Neuronal stem cell (in vitro differentiated cells): ENCODE measurements around the gene XIAP.
"Not testable (repeated sequence)": the region's sequence is repeated elsewhere in the genome, so short reads cannot be mapped to it uniquely, and the experiment has no call there.

Experiments
- DNase-seq: peaks from one replicate; pipeline ENCODE4 v3.0.0-alpha.2; 2013; ENCODE audit warnings: low spot score
- H2AFZ ChIP-seq: one replicate; pipeline ENCODE4 v1.6.1; 2013; ENCODE audit warnings: mild to moderate bottlenecking, low read length, inconsistent platforms
- H2AK5ac ChIP-seq: 2 replicates; pipeline ENCODE4 v1.6.1; 2013; ENCODE audit warnings: low read depth, mild to moderate bottlenecking, inconsistent platforms, low read length, moderate library complexity, mixed read lengths
- H2BK120ac ChIP-seq: 2 replicates; pipeline ENCODE4 v1.6.1; 2013; ENCODE audit warnings: low read depth, mild to moderate bottlenecking, inconsistent platforms, low read length, moderate library complexity, mixed read lengths
- H2BK12ac ChIP-seq: one replicate; pipeline ENCODE4 v1.6.1; 2013; ENCODE audit warnings: low read length, inconsistent platforms
- H2BK15ac ChIP-seq: 2 replicates; pipeline ENCODE4 v1.6.1; 2013; ENCODE audit warnings: mild to moderate bottlenecking, low read length, inconsistent platforms, mixed read lengths
- H2BK5ac ChIP-seq: one replicate; pipeline ENCODE4 v1.6.1; 2013; ENCODE audit warnings: inconsistent platforms, mild to moderate bottlenecking, low read length, moderate library complexity
- H3K14ac ChIP-seq: one replicate; pipeline ENCODE4 v1.6.1; 2013; ENCODE audit warnings: low read length, inconsistent platforms
- H3K18ac ChIP-seq: 2 replicates; pipeline ENCODE4 v1.6.1; 2013; ENCODE audit warnings: low read length, inconsistent platforms
- H3K23ac ChIP-seq: 2 replicates; pipeline ENCODE4 v1.6.1; 2013; ENCODE audit warnings: low read depth, mild to moderate bottlenecking, mixed read lengths, low read length, inconsistent platforms; ENCODE audit not compliant: poor library complexity
- H3K27ac ChIP-seq: replicated peaks from 3 replicates; pipeline ENCODE4 v1.5.1; 2013; ENCODE audit warnings: low read length, inconsistent platforms
- H3K27me3 ChIP-seq, 3 experiments: 2 replicates each; pipeline ENCODE4 v1.6.1; 2013; ENCODE audit warnings: low read length in 3 of 3, mild to moderate bottlenecking in 2 of 3, inconsistent platforms in 1 of 3, low read depth in 1 of 3, mixed read lengths in 1 of 3, moderate library complexity in 1 of 3; ENCODE audit not compliant: control insufficient read depth in 3 of 3, insufficient read depth in 3 of 3
- H3K36me3 ChIP-seq, 2 donors: replicated peaks in 1 of 2; 2 replicates each; pipeline ENCODE4 v1.6.1; 2013; ENCODE audit warnings: low read length in 2 of 2; ENCODE audit not compliant: control insufficient read depth in 2 of 2, insufficient read depth in 2 of 2
- H3K4ac ChIP-seq: 2 replicates; pipeline ENCODE4 v1.6.1; 2013; ENCODE audit warnings: inconsistent platforms, mild to moderate bottlenecking, low read length, moderate library complexity
- H3K4me1 ChIP-seq, 2 donors: 1 replicate in 1 of 2; 2 replicates in 1 of 2; pipeline ENCODE4 v1.6.1; 2013; ENCODE audit warnings: low read length in 2 of 2, low read depth in 1 of 2; ENCODE audit not compliant: control insufficient read depth in 2 of 2, insufficient read depth in 1 of 2
- H3K4me2 ChIP-seq: one replicate; pipeline ENCODE4 v1.6.1; 2013; ENCODE audit warnings: mild to moderate bottlenecking, low read length, inconsistent platforms; ENCODE audit not compliant: insufficient read depth, poor library complexity, severe bottlenecking
- H3K4me3 ChIP-seq, 2 donors: 2 replicates each; pipeline ENCODE4 v1.5.1; 2013; ENCODE audit warnings: low read length in 2 of 2, mild to moderate bottlenecking in 2 of 2, inconsistent platforms in 1 of 2, moderate library complexity in 1 of 2
- H3K79me1 ChIP-seq: one replicate; pipeline ENCODE4 v1.6.1; 2013; ENCODE audit warnings: low read depth, mild to moderate bottlenecking, inconsistent platforms, low read length, moderate library complexity
- H3K9ac ChIP-seq: one replicate; pipeline ENCODE4 v1.6.1; 2013; ENCODE audit warnings: mild to moderate bottlenecking, low read depth, low read length, inconsistent platforms; ENCODE audit not compliant: poor library complexity
- H3K9me3 ChIP-seq, 2 donors: replicated peaks in 1 of 2; 2 replicates each; pipeline versions ENCODE3 to v1.6.1; 2013; ENCODE audit warnings: low read length in 2 of 2, mild to moderate bottlenecking in 2 of 2, inconsistent platforms in 1 of 2, low read depth in 1 of 2, mixed read lengths in 1 of 2, moderate library complexity in 1 of 2; ENCODE audit not compliant: control insufficient read depth in 2 of 2, insufficient read depth in 1 of 2
- H4K8ac ChIP-seq: one replicate; pipeline ENCODE4 v1.6.1; 2013; ENCODE audit warnings: low read depth, mild to moderate bottlenecking, inconsistent platforms, low read length, moderate library complexity
- H4K91ac ChIP-seq: one replicate; pipeline ENCODE4 v1.6.1; 2013; ENCODE audit warnings: low read length, low read depth, mild to moderate bottlenecking, inconsistent platforms; ENCODE audit not compliant: poor library complexity
- WGBS, 2 donors: extraction: QIAGEN DNeasy Blood & Tissue Kit; methylation state at CpG; one replicate each; pipeline ENCODE4 v1.1.7; 2013; ENCODE audit warnings: missing lambda C conversion rate in 2 of 2, mixed read lengths in 1 of 2; ENCODE audit not compliant: insufficient read length in 2 of 2, insufficient replicate concordance in 1 of 2; ENCODE audit errors: extremely low coverage in 2 of 2; 5-methylcytosine and 5-hydroxymethylcytosine counted together

Gene XIAP

GRCh38 chrX:123899701-123900100 is 39.8 kb downstream of the XIAP start:
- no peak overlapping the region for H3K23ac ChIP-seq
- H3K4me1 ChIP-seq, result no peaks in the 10 kb centered on the region
- no peak overlapping the region for H3K18ac ChIP-seq
- H3K79me1 ChIP-seq, result no peaks in the 10 kb centered on the region
- H2AK5ac ChIP-seq, result no peak overlapping the region
- H3K9me3 ChIP-seq, result no peaks in the 10 kb centered on the region
- H3K27me3 ChIP-seq, result no peaks in the 10 kb centered on the region
- H2BK5ac ChIP-seq, result no peak overlapping the region
- H3K14ac ChIP-seq, result no peak overlapping the region
- no peak overlapping the region for H3K27ac ChIP-seq
- no peak overlapping the region for H3K4me2 ChIP-seq
- H2BK15ac ChIP-seq, result no peak overlapping the region
- H3K4ac ChIP-seq, result no peak overlapping the region
- WGBS, 2 donors, result no CpG with 5 or more reads among the region's 3 CpGs
- no peak overlapping the region for H2AFZ ChIP-seq
- H4K91ac ChIP-seq, result no peak overlapping the region
- H4K8ac ChIP-seq, result no peak overlapping the region
- H3K4me3 ChIP-seq, result no peak overlapping the region
- no peak overlapping the region for H3K9ac ChIP-seq
- peaks cover 0 to 65% of the 10 kb centered on the region in 2 donors for H3K36me3 ChIP-seq
- H2BK12ac ChIP-seq, result no peak overlapping the region
- no peak overlapping the region for H2BK120ac ChIP-seq
- no peak for DNase-seq

GRCh38 chrX:123903261-123903660 is 43.4 kb downstream of the XIAP start:
- not testable (repeated sequence) for H2BK15ac ChIP-seq, H3K4ac ChIP-seq, H3K14ac ChIP-seq, DNase-seq, H3K4me1 ChIP-seq, H3K4me2 ChIP-seq, H3K9ac ChIP-seq, H2AK5ac ChIP-seq, H3K4me3 ChIP-seq, H4K8ac ChIP-seq, H2BK5ac ChIP-seq, H2BK12ac ChIP-seq, H3K9me3 ChIP-seq, H3K23ac ChIP-seq, H2AFZ ChIP-seq, H2BK120ac ChIP-seq, H3K79me1 ChIP-seq, H3K27ac ChIP-seq, H3K18ac ChIP-seq, H4K91ac ChIP-seq, H3K27me3 ChIP-seq
- H3K36me3 ChIP-seq, result peaks cover 0 to 72% of the 10 kb centered on the region in 2 donors
- WGBS, 2 donors, result no CpG with 5 or more reads among the region's 7 CpGs

GRCh38 chrX:123905332-123905731 is 45.5 kb downstream of the XIAP start:
- no peaks in the 10 kb centered on the region for H3K9me3 ChIP-seq

GRCh38 chrX:123906557-123907316 is 46.9 kb downstream of the XIAP start:
- H3K4me3 ChIP-seq, result no peak overlapping the region
- no peaks in the 10 kb centered on the region for H3K4me1 ChIP-seq
- H3K27me3 ChIP-seq, result no peaks in the 10 kb centered on the region
- no CpG with 5 or more reads among the region's 8 CpGs for WGBS, 2 donors
- no peaks in the 10 kb centered on the region for H3K9me3 ChIP-seq
- H3K27ac ChIP-seq, result no peak overlapping the region
- H3K4ac ChIP-seq, result no peak overlapping the region
- DNase-seq, result no peak
- H4K8ac ChIP-seq, result no peak overlapping the region
- H3K23ac ChIP-seq, result no peak overlapping the region
- no peak overlapping the region for H2BK5ac ChIP-seq
- H3K4me2 ChIP-seq, result no peak overlapping the region
- H2BK12ac ChIP-seq, result no peak overlapping the region
- no peak overlapping the region for H2BK15ac ChIP-seq
- no peak overlapping the region for H3K14ac ChIP-seq
- no peak overlapping the region for H2BK120ac ChIP-seq
- H3K79me1 ChIP-seq, result no peaks in the 10 kb centered on the region
- no peak overlapping the region for H3K9ac ChIP-seq
- H2AFZ ChIP-seq, result no peak overlapping the region
- H2AK5ac ChIP-seq, result no peak overlapping the region
- H4K91ac ChIP-seq, result no peak overlapping the region
- H3K36me3 ChIP-seq, result peaks cover 0 to 51% of the 10 kb centered on the region in 2 donors
- no peak overlapping the region for H3K18ac ChIP-seq

More at GRCh38 chrX:123905332-123905731, 45.5 kb downstream of the XIAP start:
- Histone ChIP-seq H2AK5ac (no peak overlapping the region), H4K91ac (no peak overlapping the region), H3K4me1 (no peaks in the 10 kb centered on the region), H4K8ac (no peak overlapping the region), H2BK120ac (no peak overlapping the region), H3K9ac (no peak overlapping the region), H3K4ac (no peak overlapping the region), H3K4me3 (no peak overlapping the region), H3K14ac (no peak overlapping the region), H3K27ac (no peak overlapping the region), H2AFZ (no peak overlapping the region), H3K79me1 (no peaks in the 10 kb centered on the region), H2BK5ac (no peak overlapping the region), H3K18ac (no peak overlapping the region), H2BK15ac (no peak overlapping the region), H2BK12ac (no peak overlapping the region), H3K4me2 (no peak overlapping the region), H3K36me3 (peaks cover 0 to 65% of the 10 kb centered on the region in 2 donors), H3K27me3 (no peaks in the 10 kb centered on the region), H3K23ac (no peak overlapping the region)
- DNase-seq, result no peak
- WGBS, 2 donors, result no CpG with 5 or more reads among the region's 2 CpGs
